GM21515 (cell line): ENCODE results near the gene PAWR.

Source experiments
- ATAC-seq: cut with Tn5 transposase; IDR thresholded peaks from one replicate; pipeline ENCODE4 v1.9.1; 2021; ENCODE audit not compliant: unreplicated experiment

Gene PAWR

GRCh38 chr12:79690638-79691510 lies at the start of gene PAWR:
TSS of gene PAWR (minus strand) at chr12:79690964. CDS start at chr12:79690244, 720 bp downstream.
- peak; percentile 59 for ATAC-seq

DNA sequence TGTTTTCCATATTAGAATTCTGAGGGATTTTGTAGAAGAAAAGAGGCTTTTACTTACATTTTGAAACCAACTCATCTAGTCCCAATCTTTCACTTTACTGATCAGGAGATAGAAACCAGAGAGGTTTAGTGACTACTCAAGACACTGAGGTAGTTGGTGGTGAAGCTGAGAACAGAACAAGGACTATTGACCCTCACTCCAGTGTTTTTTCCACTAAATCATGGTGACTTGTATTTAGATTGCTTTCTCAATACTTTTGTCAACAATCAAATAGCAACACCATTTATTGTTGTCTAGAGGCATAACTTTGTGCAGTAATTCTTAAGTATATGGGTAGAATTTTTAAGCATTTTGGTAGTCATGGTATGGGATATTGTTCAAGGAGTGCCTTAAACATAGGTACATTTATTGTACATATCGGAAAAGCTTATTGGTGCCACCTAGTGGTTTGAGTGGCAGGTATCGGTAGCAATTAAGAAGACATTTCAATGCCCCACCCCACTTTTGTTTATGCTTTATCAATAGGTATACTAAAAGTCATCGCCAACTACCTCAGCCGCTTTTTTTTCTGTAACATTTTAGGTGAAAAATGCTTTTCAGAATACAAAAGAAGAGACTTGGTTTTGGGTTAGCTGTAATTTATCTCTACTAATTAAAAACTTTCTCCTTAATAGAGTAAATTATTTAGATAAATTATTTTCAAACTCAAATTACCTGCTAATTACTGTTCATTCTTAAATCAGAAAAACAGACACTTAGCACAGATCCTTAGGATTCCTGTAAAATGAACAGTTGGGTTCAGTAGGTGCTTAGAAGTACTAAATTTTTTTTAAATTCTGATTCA lies 47.3 kb upstream of the PAWR start:
- ATAC-seq = peak; percentile 93

- ATAC-seq = no peak
Measured at GRCh38 chr12:79732638-79733037, 41.9 kb upstream of the PAWR start.

GRCh38 chr12:79725987-79726386 lies 35.2 kb upstream of the PAWR start:
- no peak for ATAC-seq

- ATAC-seq = no peak
Measured at GRCh38 chr12:79717006-79717405, 26.2 kb upstream of the PAWR start.

DNA sequence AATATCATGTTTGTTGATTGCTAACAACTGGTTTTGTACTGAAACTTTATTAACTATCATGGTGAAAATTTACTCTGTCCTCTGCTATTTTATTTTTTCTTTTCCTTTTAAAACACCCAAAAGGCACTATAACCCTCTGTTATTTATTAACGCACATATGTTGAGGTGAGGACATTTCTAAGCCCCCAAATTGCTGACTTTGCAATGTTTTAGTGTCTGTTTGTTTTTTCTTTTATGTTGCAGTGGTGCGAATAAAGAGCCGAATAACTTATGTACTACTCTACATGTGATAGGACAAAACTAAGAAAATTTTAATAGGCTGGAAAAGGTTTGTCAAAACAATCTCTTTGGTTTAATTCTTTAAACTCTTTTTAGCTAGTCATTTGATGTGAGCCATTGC lies 24.5 kb upstream of the PAWR start:
- no peak for ATAC-seq

DNA sequence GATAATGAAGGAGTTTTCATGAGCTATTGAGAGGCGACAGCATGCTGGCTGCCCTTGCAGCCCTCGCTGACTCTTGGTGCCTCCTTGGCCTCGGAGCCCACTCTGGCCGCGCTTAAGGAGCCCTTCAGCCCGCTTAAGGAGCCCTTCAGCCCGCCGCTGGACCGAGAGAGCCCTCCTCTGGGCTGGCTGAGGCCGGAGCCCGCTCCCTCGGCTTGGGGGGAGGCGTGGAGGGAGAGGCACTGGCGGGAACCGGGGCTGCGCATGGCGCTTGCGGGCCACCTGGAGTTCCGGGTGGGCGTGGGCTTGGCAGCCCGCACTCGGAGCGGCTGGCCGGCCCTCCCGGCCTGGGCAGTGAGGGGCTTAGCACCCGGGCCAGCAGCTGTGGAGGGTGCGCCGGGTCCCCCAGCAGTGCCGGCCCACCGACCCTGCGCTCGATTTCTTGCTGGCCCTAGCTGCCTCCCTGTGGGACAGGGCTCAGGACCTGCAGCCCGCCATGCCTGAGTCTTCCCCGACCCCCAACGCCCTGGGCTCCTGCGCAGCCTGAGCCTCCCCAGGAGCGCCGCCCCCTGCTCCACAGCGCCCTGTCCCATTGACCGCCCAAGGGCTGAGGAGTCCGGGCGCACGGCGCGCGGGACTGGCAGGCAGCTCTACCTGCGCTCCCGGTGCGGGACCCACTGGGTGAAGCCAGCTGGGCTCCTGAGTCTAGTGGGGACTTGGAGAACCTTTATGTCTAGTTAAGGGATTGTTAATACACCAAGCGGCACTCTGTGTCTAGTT lies 20.1 kb upstream of the PAWR start:
- no peak for ATAC-seq

- ATAC-seq = no peak
Measured at GRCh38 chr12:79707830-79708229, 17.1 kb upstream of the PAWR start.

DNA sequence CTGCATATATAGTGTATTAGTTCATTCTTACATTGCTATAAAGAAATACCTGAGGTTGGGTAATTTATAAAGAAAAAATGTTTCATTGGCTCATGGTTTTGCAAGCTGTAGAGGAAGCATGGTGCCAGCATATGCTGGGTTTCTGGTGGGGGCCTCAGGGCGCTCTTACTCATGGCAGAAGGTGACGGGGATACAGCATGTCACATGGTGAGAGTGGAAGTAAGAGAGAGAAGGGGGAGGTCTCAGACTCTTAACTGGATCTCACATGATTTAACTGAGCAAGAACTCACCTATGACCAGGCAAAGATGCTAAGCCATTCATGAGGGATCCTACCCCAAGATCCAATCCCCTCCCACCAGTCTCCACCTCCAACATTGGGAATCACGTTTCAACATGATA lies 15.9 kb upstream of the PAWR start:
- no peak for ATAC-seq

DNA sequence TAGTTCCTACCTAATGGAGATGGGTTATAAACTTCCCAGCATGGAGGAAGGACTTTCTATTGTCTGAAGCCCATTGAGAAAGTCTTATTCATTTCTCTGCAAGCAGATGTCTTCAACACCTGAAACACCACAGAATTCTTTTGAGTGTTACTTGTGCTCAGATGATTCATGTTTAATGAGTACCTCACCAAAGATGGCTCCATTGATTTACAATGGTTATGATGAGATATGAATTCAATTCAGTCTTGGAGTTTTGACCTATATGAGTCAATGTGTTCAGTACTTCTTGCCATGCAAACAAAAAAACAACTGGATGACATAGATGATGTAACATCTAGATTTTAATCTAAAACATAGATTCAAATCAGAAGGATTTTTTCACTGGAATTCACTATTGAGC lies 15.4 kb upstream of the PAWR start:
- ATAC-seq = no peak

- no peak for ATAC-seq
Measured at GRCh38 chr12:79698966-79699365, 8.2 kb upstream of the PAWR start.

DNA sequence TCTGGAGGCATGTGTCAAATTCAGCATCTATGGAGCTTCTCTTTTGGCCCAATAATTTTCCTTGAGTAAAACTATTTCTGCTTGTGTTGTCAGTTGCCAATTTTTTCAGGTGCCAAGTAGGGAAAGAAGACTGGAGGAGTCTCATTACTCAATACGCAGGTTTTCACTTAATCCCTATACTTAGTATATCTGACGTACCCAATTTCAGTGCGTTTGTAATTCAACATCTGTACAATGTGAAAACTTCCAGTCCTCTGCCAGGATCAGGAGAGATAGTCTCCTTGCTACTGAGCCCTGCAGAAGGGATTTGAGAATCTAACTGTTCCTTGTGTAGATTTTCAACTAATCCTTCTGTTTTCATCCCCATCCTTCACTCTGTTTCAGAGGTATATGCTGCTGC lies 5.7 kb upstream of the PAWR start:
- ATAC-seq = no peak

DNA sequence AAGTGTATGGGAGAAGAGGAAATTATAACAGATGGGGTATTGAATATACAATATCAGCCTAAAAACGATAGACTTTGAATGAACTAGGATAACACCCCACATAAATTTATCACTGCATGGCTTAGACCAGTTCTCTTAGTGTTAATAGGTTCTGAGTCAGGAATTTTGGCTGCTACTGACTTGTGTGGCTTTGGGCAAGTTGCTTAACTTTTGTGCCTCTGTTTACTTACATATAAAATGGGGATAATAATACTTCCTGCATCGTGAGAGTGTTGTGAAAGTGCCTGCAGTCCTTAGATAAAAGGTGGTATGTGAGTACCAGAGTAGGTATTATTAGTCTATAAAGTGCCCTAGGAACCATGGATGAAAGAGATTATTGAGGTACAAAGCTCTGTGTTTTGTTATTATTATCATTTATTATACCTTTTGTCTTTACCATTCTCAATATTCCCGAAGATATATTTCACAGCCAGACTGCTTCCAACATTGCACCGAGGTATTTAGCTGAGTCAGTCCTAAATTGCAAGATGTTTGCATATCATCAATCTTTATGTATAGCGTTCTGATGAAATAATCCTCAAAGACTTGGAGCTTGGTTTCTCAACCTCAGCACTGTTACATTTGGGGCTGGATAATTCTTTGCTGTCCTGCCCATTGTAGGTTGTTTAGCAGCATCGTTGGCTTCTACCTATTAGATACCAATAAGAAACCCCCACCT lies 2.3 kb upstream of the PAWR start:
- ATAC-seq = no peak

- no peak for ATAC-seq
Measured at GRCh38 chr12:79691511-79692248, 916 bp upstream of the PAWR start.

GRCh38 chr12:79690142-79690637 lies 574 bp downstream of the PAWR start:
- ATAC-seq = peak; percentile 29

GRCh38 chr12:79689477-79690141 lies 1.2 kb downstream of the PAWR start:
- peak; percentile 26 for ATAC-seq

GRCh38 chr12:79689061-79689476 lies 1.7 kb downstream of the PAWR start:
- no peak for ATAC-seq

DNA sequence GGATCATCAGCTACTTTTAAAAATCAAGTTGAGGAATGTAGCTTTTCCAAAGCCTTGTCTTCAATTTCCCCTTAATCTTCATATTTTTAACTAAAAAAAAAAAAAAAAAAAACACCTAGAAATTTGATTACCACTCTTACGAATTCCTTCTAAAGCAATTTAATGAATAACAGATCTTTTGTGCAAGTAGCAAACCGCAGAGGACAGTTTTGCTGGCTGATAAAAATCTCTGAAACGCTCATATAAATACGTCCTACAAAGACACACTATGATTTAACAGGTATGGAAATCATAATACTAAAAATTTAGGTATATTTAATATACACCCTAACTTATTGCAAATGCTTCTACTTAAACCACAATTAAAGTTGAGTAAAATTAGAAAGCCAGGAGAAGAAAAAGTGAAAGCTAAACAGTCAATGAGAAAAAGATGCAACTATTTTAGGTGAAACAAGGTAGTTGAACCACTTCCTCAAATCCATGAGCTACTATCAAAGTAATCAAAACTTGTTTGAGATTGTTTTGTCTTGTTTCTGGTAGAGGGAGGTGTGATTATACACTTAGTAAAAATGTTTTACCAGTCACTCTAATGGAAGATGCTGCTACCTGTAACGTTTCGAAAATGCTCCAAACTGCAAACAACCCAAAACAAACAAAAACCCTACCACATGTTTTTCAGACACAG lies 2.2 kb downstream of the PAWR start:
- no peak for ATAC-seq
